Activated naive CD4-positive, alpha-beta T cell treated with anti-CD3 and anti-CD28 coated beads, Interleukin-2, amount 50 U/mL, for 24 hours (primary cell): Measurements from ENCODE around the gene TLE2.
"Not testable (repeated sequence)": the region's sequence is repeated elsewhere in the genome, so short reads cannot be mapped to it uniquely, and the experiment has no call there.

Source experiments
- H3K27ac Mint-ChIP-seq: one replicate; pipeline ENCODE4 v1.8.0; 2021; ENCODE audit warnings: mild to moderate bottlenecking, mixed read lengths
- H3K27me3 Mint-ChIP-seq: one replicate; pipeline ENCODE4 v1.8.0; 2021; ENCODE audit warnings: mixed read lengths
- H3K36me3 Mint-ChIP-seq: one replicate; pipeline ENCODE4 v1.8.0; 2021; ENCODE audit warnings: mixed read lengths
- H3K4me1 Mint-ChIP-seq: one replicate; pipeline ENCODE4 v1.8.0; 2021; ENCODE audit warnings: mixed read lengths
- H3K4me3 Mint-ChIP-seq: one replicate; pipeline ENCODE4 v1.8.0; 2021; ENCODE audit warnings: mild to moderate bottlenecking, mixed read lengths
- H3K9me3 Mint-ChIP-seq: one replicate; pipeline ENCODE4 v1.8.0; 2021; ENCODE audit warnings: mixed read lengths

The TLE2 gene

GRCh38 chr19:3046698-3047495 lies 17.8 kb upstream of the TLE2 start:
- H3K9me3 Mint-ChIP-seq, result no peaks in the 10 kb centered on the region
- H3K4me3 Mint-ChIP-seq, result peak overlapping the region; percentile 92
- H3K4me1 Mint-ChIP-seq, result peaks cover 21% of the 10 kb centered on the region
- no peaks in the 10 kb centered on the region for H3K36me3 Mint-ChIP-seq
- no peaks in the 10 kb centered on the region for H3K27me3 Mint-ChIP-seq
- peak overlapping the region; percentile 80 for H3K27ac Mint-ChIP-seq

DNA sequence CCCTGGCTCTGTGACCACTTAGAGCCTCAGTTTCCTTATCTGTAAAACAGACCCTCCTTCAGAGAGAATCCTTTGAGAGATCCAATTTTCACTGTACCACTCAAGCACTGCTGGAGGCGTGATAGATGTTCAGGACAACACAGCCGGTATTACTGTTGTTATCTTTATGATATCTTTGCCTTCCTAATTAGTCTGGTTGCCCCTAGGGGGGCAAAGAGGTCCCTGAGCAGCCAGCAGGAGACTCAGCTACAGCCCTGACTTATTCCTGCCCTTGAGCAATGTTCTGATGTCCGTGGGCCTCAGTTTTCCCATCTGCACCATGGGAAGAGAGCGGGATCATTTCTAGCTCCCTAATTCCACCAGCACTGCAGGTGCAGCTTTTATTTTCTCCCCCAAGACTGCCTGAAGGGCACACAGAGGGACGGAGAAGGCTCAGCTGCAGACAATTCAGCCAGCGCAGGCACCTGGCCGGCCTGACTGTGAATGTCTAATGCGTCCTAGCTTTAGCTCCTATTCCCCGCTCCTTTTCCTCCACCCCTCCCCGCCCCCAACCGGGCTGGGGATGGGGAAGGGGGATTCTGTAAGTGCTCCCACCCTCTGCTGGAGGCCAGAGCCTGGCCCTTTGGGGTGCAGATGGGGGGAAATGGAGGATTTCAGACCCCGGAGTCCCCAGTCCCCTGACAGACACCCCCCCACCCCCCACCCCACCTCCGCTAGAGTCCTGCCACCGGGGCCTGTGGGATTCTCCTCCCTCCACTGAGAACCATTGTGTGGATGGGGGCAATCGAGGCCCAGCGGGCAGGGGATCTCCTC lies 17.0 kb upstream of the TLE2 start:
- Mint-ChIP-seq H3K27ac (no peak overlapping the region), H3K27me3 (no peaks in the 10 kb centered on the region), H3K36me3 (no peaks in the 10 kb centered on the region), H3K4me1 (peaks cover 21% of the 10 kb centered on the region), H3K9me3 (no peaks in the 10 kb centered on the region), H3K4me3 (no peak overlapping the region)

DNA sequence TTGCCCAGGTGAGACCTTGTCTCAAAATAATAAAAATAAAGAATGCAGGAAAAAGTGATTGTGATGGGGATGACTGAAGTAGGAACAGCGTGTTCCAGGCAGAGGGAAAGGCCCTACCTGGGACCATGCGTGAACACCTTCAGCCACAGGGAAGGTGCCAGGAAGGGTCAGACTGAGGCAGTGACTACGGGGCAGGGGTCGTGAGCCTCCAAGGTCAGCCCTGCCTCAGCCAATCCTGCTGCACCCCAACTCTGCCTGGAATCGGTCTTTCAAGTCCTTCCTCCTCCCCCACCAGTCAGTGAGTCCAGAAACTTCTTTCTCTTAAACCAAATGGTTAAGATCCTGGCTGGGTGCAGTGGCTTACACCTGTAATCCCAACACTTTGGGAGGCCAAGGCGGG lies 16.1 kb upstream of the TLE2 start:
- no peaks in the 10 kb centered on the region for H3K27me3 Mint-ChIP-seq
- H3K9me3 Mint-ChIP-seq, result no peaks in the 10 kb centered on the region
- H3K27ac Mint-ChIP-seq, result peak overlapping the region; percentile 38
- no peaks in the 10 kb centered on the region for H3K36me3 Mint-ChIP-seq
- H3K4me1 Mint-ChIP-seq, result peaks cover 21% of the 10 kb centered on the region
- H3K4me3 Mint-ChIP-seq, result no peak overlapping the region

DNA sequence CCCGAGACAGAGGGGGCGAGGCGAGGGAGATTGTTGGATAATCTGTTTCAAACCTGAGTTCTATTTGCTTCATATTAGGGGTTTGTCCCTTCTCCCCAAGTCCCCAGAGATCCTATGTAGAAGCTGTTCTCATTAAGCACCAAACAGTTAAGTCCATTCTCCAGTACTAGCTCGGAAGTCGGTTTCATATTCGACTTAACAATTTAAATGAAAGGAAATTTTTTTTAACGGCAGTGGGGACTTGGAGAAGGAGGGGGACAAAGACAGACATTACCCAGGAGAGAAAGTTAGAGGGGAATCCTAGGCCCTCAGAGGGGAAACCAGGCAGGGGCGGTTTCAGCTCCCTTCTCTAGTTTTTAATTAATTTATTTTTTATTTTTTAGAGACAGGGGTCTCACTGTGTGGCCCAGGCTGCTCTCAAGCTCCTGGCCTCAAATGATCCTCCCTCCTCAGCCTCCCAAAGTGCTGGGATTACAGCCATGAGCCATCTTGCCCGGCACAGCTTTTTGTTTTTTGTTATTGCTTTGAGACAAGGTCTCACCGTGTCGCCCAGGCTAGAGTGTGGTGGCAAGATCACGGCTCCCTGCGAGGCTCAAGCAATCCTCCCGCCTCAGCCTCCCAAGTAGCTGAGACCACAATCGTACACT lies 13.7 kb upstream of the TLE2 start:
- H3K9me3 Mint-ChIP-seq, result no peaks in the 10 kb centered on the region
- H3K4me3 Mint-ChIP-seq, result no peak overlapping the region
- no peaks in the 10 kb centered on the region for H3K36me3 Mint-ChIP-seq
- H3K27me3 Mint-ChIP-seq, result no peaks in the 10 kb centered on the region
- peaks cover 24% of the 10 kb centered on the region for H3K4me1 Mint-ChIP-seq
- H3K27ac Mint-ChIP-seq, result peak overlapping the region; percentile 80

DNA sequence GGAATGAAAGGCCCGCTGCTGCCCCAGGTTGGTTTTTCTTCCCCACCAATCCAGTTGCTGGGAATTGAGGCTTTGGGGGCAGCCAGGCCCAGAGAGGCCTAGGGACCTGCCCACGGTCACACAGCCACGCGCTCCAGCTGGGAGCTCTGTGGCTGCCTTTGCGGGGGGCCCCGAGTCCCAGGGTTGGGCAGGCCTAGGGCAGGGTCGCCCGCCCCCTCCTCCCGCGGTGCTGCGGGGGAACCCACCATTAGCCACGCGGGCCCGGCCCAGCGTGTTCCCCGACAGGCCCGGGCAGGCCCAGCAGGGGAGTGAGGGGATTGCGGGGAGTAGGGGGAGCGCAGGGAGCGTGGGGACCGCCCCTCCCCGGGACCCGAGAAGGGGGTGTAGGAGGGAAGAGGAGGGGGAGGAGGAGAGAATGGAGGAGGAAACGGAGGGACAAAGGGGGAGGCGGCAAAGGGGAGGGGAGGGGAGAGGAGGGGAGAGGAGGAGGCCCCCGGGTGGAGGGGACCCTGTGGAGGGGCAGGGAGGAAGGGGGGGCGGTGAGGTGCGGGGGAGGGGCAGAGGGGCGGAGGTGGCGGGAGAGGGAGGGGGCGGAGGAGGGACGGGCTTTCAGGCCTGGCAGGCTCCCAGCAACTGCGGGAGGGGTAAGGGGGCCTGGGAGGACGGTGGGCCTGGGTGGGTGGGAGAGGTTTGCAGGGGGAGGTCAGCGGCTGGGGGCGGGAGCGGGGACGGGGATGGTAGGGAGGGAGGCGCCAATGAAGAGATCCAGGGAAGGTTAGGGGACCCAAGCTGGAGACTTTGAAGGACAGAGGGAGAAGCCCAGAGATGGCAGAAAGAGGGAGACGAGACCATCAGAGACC lies 12.9 kb upstream of the TLE2 start:
- no peaks in the 10 kb centered on the region for H3K9me3 Mint-ChIP-seq
- H3K27me3 Mint-ChIP-seq, result no peaks in the 10 kb centered on the region
- H3K4me1 Mint-ChIP-seq, result peaks cover 19% of the 10 kb centered on the region
- peak overlapping the region; percentile 80 for H3K27ac Mint-ChIP-seq
- H3K4me3 Mint-ChIP-seq, result no peak overlapping the region
- no peaks in the 10 kb centered on the region for H3K36me3 Mint-ChIP-seq

GRCh38 chr19:3041327-3041726 lies 12.2 kb upstream of the TLE2 start:
- Mint-ChIP-seq H3K27me3 (no peaks in the 10 kb centered on the region), H3K36me3 (no peaks in the 10 kb centered on the region), H3K4me1 (peaks cover 19% of the 10 kb centered on the region), H3K4me3 (no peak overlapping the region), H3K27ac (no peak overlapping the region), H3K9me3 (no peaks in the 10 kb centered on the region)

GRCh38 chr19:3039641-3040077 lies 10.6 kb upstream of the TLE2 start:
- H3K27ac Mint-ChIP-seq, result peak overlapping the region; percentile 41
- H3K36me3 Mint-ChIP-seq, result no peaks in the 10 kb centered on the region
- H3K9me3 Mint-ChIP-seq, result no peaks in the 10 kb centered on the region
- no peaks in the 10 kb centered on the region for H3K27me3 Mint-ChIP-seq
- no peak overlapping the region for H3K4me3 Mint-ChIP-seq
- H3K4me1 Mint-ChIP-seq, result peaks cover 31% of the 10 kb centered on the region

DNA sequence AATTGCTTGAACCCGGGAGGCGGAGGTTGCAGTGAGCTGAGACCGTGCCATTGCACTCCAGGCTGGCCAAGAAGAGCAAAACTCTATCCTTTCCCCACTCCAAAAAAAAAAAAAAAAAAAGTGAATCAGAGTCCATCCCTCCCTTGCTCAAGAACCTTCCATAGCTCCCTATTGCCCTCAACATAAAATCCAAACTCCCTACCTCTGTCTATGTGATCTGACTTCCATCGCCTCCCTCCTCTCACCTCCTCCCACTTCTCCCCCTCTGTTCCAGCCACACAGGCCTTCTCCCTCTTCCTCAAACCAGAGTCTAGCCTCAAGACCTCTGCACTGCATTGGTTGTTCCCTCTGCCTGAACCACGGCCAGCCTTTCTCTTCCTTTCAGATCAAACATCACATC lies 10.0 kb upstream of the TLE2 start:
- Mint-ChIP-seq H3K36me3 (no peaks in the 10 kb centered on the region), H3K27me3 (no peaks in the 10 kb centered on the region), H3K4me1 (peaks cover 37% of the 10 kb centered on the region), H3K4me3 (no peak overlapping the region), H3K27ac (no peak overlapping the region), H3K9me3 (no peaks in the 10 kb centered on the region)

- Mint-ChIP-seq H3K27ac (no peak overlapping the region), H3K9me3 (no peaks in the 10 kb centered on the region), H3K4me3 (no peak overlapping the region), H3K27me3 (no peaks in the 10 kb centered on the region), H3K4me1 (peaks cover 41% of the 10 kb centered on the region), H3K36me3 (no peaks in the 10 kb centered on the region)
Observed at GRCh38 chr19:3038214-3038613, 9.1 kb upstream of the TLE2 start.

DNA sequence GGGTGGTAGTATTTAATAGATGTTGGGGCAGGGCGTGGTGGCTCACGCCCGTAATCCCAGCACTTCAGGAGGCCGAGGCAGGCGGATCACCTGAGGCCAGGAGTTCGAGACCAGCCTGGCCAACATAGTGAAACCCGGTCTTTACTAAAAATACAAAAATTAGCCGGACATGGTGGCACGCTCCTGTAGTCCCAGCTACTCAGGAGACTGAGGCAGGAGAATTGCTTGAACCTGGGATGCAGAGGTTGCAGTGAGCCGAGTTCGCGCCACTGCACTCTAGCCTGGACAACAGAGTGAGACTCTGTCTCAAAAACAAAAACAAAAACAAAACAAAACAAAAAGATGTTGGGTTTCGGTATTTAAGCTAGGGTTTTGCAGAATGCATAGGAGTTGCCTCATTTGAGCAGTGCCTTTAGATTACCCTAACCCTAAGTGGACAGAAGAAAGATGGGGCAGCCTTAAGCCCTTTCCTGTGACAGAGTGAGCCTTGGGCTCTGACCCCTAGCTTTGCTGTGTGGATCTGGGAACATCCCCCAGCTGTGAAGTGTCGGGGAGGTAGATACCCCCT lies 8.0 kb upstream of the TLE2 start:
- H3K27ac Mint-ChIP-seq, H3K9me3 Mint-ChIP-seq, H3K27me3 Mint-ChIP-seq, H3K36me3 Mint-ChIP-seq: not testable (repeated sequence)
- Mint-ChIP-seq H3K4me3 (peak overlapping the region; percentile 62), H3K4me1 (peaks cover 32% of the 10 kb centered on the region)

DNA sequence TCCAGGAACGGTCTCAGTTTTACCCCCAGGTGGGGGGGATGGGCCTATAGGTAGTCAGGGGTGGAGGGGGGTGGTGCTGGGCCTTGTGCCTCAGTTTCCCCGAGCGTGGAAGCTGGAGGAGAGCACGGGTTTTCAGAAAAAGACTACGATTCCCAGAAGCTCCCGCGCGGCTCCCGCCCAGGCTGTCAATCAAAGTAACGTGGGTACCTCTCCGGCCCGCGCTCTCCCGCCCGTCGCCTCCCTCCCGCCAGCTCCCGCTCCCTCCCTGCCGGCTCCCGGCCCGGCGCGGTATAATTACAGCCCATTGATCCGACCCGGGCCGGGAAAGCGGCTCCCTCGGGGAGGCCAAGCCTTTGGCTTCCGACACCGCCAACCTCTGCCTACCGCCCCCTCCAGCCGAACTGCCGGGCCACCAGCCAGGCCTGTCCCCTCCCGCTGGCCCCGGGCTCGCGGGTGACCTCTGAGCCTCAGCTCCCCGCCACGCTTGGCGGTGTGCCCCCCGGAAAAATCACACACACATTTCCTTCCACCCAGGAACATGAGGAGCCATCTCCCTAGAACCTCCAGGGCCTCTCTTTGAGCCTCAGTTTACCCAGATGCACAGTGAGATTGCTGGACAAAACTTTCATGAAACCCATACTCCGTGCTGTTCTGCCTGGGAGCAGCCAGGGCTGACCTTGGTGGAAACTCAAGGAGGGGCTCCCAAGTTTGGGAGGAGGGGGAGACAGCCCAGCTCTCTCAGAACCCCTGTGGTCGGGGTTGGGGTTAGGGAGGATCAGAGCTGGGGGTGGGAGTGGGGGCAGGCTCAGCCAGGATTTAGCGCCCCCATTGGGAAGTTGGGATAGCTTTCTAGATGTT lies 7.3 kb upstream of the TLE2 start:
- Mint-ChIP-seq H3K9me3 (no peaks in the 10 kb centered on the region), H3K4me1 (peaks cover 32% of the 10 kb centered on the region), H3K27me3 (no peaks in the 10 kb centered on the region)

DNA sequence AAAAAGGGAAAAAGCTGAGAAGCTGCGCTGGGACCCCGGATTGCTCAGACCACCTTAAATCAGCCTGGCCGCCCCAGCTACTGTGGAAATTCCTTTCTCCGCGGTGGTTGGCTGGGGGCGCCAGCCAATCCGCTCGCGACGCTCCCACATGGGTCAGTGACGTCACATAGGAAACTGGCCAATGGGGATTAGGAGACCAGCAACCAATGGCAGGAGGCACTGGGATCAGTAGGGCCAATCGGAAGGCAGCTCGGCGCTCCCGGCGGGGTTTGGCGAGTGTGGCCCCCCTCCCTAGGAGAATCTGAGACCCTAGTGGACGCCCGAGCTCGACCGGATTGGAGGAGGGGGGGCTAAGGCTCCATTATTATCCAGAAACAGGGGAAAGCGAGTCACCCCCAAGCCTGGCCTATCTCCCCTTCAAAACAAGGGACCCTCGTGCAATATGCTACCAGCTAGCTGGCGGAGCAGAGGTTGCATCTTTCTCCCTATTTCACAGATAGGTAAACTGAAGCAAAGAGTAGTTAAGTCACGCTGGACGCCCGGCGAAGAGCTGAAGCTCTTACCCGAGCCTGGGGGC lies 6.5 kb upstream of the TLE2 start:
- Mint-ChIP-seq H3K27me3 (no peaks in the 10 kb centered on the region), H3K27ac (peak overlapping the region; percentile 98), H3K36me3 (no peaks in the 10 kb centered on the region), H3K4me1 (peaks cover 32% of the 10 kb centered on the region), H3K9me3 (no peaks in the 10 kb centered on the region), H3K4me3 (peak overlapping the region; percentile 92)

More for the DNA sequence above, 7.3 kb upstream of the TLE2 start:
- Mint-ChIP-seq H3K36me3 (no peaks in the 10 kb centered on the region), H3K4me3 (peak overlapping the region; percentile 92), H3K27ac (peak overlapping the region; percentile 98)

- no peaks in the 10 kb centered on the region for H3K9me3 Mint-ChIP-seq
- peaks cover 36% of the 10 kb centered on the region for H3K4me1 Mint-ChIP-seq
- H3K4me3 Mint-ChIP-seq, result peak overlapping the region; percentile 92
- peak overlapping the region; percentile 98 for H3K27ac Mint-ChIP-seq
- no peaks in the 10 kb centered on the region for H3K36me3 Mint-ChIP-seq
- no peaks in the 10 kb centered on the region for H3K27me3 Mint-ChIP-seq
Observed at GRCh38 chr19:3034656-3035541, 5.8 kb upstream of the TLE2 start.
